ENCODE results near the gene OVCA2.

- no peak for TF ChIP-seq MAX (IDR thresholded peaks at IDR 0.05; ENCODE audit: insufficient read depth, insufficient read length)
- TF ChIP-seq POLR2AphosphoS5 (IDR thresholded peaks at IDR 0.05; ENCODE audit: insufficient read depth, low read depth, low read length), result no peak
- TF ChIP-seq CTCF (IDR thresholded peaks at IDR 0.05; ENCODE audit: extremely low read depth in 1 of 2, insufficient read depth in 1 of 2, low read depth in 1 of 2, low read length in 2 of 2), result no peak
- no peak for TF ChIP-seq JUN (IDR thresholded peaks at IDR 0.05; ENCODE audit: borderline replicate concordance, insufficient read depth, insufficient read length, low read depth)
- TF ChIP-seq EZH2 (IDR thresholded peaks at IDR 0.05; ENCODE audit: borderline replicate concordance, low read depth, low read length, severe bottlenecking), result no peak
- no peak for TF ChIP-seq POLR2A (IDR thresholded peaks at IDR 0.05; ENCODE audit: low read depth, low read length)
- TF ChIP-seq GATA2 (IDR thresholded peaks at IDR 0.05; ENCODE audit: insufficient read depth, insufficient read length, low read depth, low read length), result no peak
- TF ChIP-seq FOS (IDR thresholded peaks at IDR 0.05; ENCODE audit: borderline replicate concordance, insufficient read depth, low read length), result no peak
Observed at GRCh38 chr17:2023256-2023655, 18.6 kb upstream of the OVCA2 start.

All from endothelial cell of umbilical vein (primary cell).